Mesenchymal stem cell (in vitro differentiated cells and primary cell): ENCODE results near the gene DDX31.

Experiments used
- DNase-seq: peaks from one replicate; pipeline ENCODE4 v3.0.0-alpha.2; 2013
- H2AFZ ChIP-seq: one replicate; pipeline ENCODE4 v1.6.1; 2013; ENCODE audit warnings: low read depth, mild to moderate bottlenecking, control low read depth, inconsistent platforms, low read length, moderate library complexity
- H2AK5ac ChIP-seq: 2 replicates; pipeline ENCODE4 v1.6.1; 2013; ENCODE audit warnings: low read length, moderate library complexity, mild to moderate bottlenecking, inconsistent platforms; ENCODE audit not compliant: severe bottlenecking
- H2BK120ac ChIP-seq: one replicate; pipeline ENCODE4 v1.6.1; 2013; ENCODE audit warnings: low read depth, mild to moderate bottlenecking, inconsistent platforms, low read length, moderate library complexity
- H2BK12ac ChIP-seq, 2 experiments: one replicate each; pipeline ENCODE4 v1.6.1; 2013; ENCODE audit warnings: inconsistent platforms in 2 of 2, low read length in 2 of 2, mild to moderate bottlenecking in 2 of 2, moderate library complexity in 2 of 2, control low read depth in 1 of 2
- H2BK15ac ChIP-seq: one replicate; pipeline ENCODE4 v1.6.1; 2013; ENCODE audit warnings: mild to moderate bottlenecking, low read depth, inconsistent platforms; ENCODE audit not compliant: poor library complexity, severe bottlenecking
- H2BK5ac ChIP-seq: 2 replicates; pipeline ENCODE4 v1.6.1; 2013; ENCODE audit warnings: low read depth, mild to moderate bottlenecking, low read length, control low read depth, inconsistent platforms; ENCODE audit not compliant: poor library complexity, severe bottlenecking
- H3K14ac ChIP-seq, 2 experiments: one replicate each; pipeline ENCODE4 v1.6.1; 2013; ENCODE audit warnings: inconsistent platforms in 2 of 2, low read length in 2 of 2, control low read depth in 1 of 2, mild to moderate bottlenecking in 1 of 2, moderate library complexity in 1 of 2
- H3K18ac ChIP-seq, 2 experiments: one replicate each; pipeline ENCODE4 v1.6.1; 2013; ENCODE audit warnings: inconsistent platforms in 2 of 2, low read length in 2 of 2, control low read depth in 1 of 2, low read depth in 1 of 2, mild to moderate bottlenecking in 1 of 2
- H3K23ac ChIP-seq, 2 experiments: one replicate each; pipeline ENCODE4 v1.6.1; 2013; ENCODE audit warnings: inconsistent platforms in 2 of 2, low read length in 2 of 2, mild to moderate bottlenecking in 2 of 2, moderate library complexity in 2 of 2, control low read depth in 1 of 2
- H3K27ac ChIP-seq: 2 replicates; pipeline ENCODE4 v1.5.1; 2013; ENCODE audit warnings: mild to moderate bottlenecking, moderate library complexity, low read length, control low read depth, inconsistent platforms; ENCODE audit not compliant: poor library complexity, severe bottlenecking
- H3K27me3 ChIP-seq, 2 experiments: 2 replicates each; pipeline versions ENCODE4 v1.6.1 to v1.7.0; 2013; ENCODE audit warnings: low read length in 2 of 2, mild to moderate bottlenecking in 2 of 2, moderate library complexity in 2 of 2, control low read depth in 1 of 2, inconsistent platforms in 1 of 2; ENCODE audit not compliant: control insufficient read depth in 1 of 2, insufficient read depth in 1 of 2
- H3K36me3 ChIP-seq, 2 experiments: 2 replicates each; pipeline versions ENCODE4 v1.6.1 to v1.7.0; 2013; ENCODE audit warnings: low read length in 2 of 2, control low read depth in 1 of 2, inconsistent platforms in 1 of 2, low read depth in 1 of 2, mild to moderate bottlenecking in 1 of 2; ENCODE audit not compliant: insufficient read depth in 2 of 2, control insufficient read depth in 1 of 2
- H3K4ac ChIP-seq, 2 experiments: one replicate each; pipeline ENCODE4 v1.6.1; 2013; ENCODE audit warnings: inconsistent platforms in 2 of 2, low read length in 2 of 2, mild to moderate bottlenecking in 2 of 2, moderate library complexity in 2 of 2, control low read depth in 1 of 2, low read depth in 1 of 2
- H3K4me1 ChIP-seq: 2 replicates; pipeline ENCODE4 v1.6.1; 2013; ENCODE audit warnings: low read depth, low read length, control low read depth; ENCODE audit not compliant: control insufficient read depth, insufficient read depth
- H3K4me2 ChIP-seq: 2 replicates; pipeline ENCODE4 v1.6.1; 2013; ENCODE audit warnings: low read length, mild to moderate bottlenecking, inconsistent platforms; ENCODE audit not compliant: poor library complexity, severe bottlenecking
- H3K4me3 ChIP-seq, 2 experiments: 2 replicates each; pipeline versions ENCODE4 v1.5.1 to v1.7.0; 2013; ENCODE audit warnings: low read length in 2 of 2, mild to moderate bottlenecking in 2 of 2, control low read depth in 1 of 2, low read depth in 1 of 2; ENCODE audit not compliant: insufficient read depth in 1 of 2
- H3K79me1 ChIP-seq: replicated peaks from 2 replicates; pipeline ENCODE4 v1.6.1; 2013; ENCODE audit warnings: mild to moderate bottlenecking, control low read depth, low read length, inconsistent platforms; ENCODE audit not compliant: poor library complexity, severe bottlenecking
- H3K9ac ChIP-seq: 2 replicates; pipeline ENCODE4 v1.7.0; 2013; ENCODE audit warnings: mild to moderate bottlenecking, low read length, moderate library complexity
- H3K9me3 ChIP-seq: 2 replicates; pipeline ENCODE4 v1.7.0; 2013; ENCODE audit warnings: mild to moderate bottlenecking, low read length; ENCODE audit not compliant: control insufficient read depth
- H4K8ac ChIP-seq: one replicate; pipeline ENCODE4 v1.6.1; 2013; ENCODE audit warnings: inconsistent platforms, mild to moderate bottlenecking, low read length, moderate library complexity
- H4K91ac ChIP-seq: one replicate; pipeline ENCODE4 v1.6.1; 2013; ENCODE audit warnings: mild to moderate bottlenecking, low read length, inconsistent platforms
- WGBS: methylation state at CpG from one replicate; pipeline ENCODE4 v1.1.7; 2013; ENCODE audit warnings: mixed read lengths; 5-methylcytosine and 5-hydroxymethylcytosine counted together

DDX31 gene

GRCh38 chr9:132647355-132647754 is 22.4 kb downstream of the DDX31 start:
- no peak overlapping the region for H2AFZ ChIP-seq
- DNase-seq = peak; percentile 100
- H3K4ac ChIP-seq = no peak overlapping the region
- peaks cover 36 to 92% of the 10 kb centered on the region in 2 experiments for H3K36me3 ChIP-seq
- H3K23ac ChIP-seq = no peak overlapping the region
- peak overlapping the region; percentile 90 for H4K91ac ChIP-seq
- no peak overlapping the region for H2AK5ac ChIP-seq
- H3K79me1 ChIP-seq = peaks cover 28% of the 10 kb centered on the region
- peaks cover 9% of the 10 kb centered on the region for H3K4me1 ChIP-seq
- peak overlapping the region in 1 of 2 experiments; percentile 88 for H2BK12ac ChIP-seq
- H2BK120ac ChIP-seq = peak overlapping the region; percentile 27
- peak overlapping the region; percentile 70 for H3K27ac ChIP-seq
- no peak overlapping the region for H2BK15ac ChIP-seq
- H4K8ac ChIP-seq = no peak overlapping the region
- peak overlapping the region; percentile 69 to 84 for H3K18ac ChIP-seq
- H3K14ac ChIP-seq = no peak overlapping the region
- no peak overlapping the region for H3K4me3 ChIP-seq
- H2BK5ac ChIP-seq = no peak overlapping the region
- H3K27me3 ChIP-seq = no peaks in the 10 kb centered on the region
- H3K9ac ChIP-seq = peak overlapping the region; percentile 71
- no peaks in the 10 kb centered on the region for H3K9me3 ChIP-seq
- 0% methylated on average over 3 of the region's 4 CpGs for WGBS
- H3K4me2 ChIP-seq = no peak overlapping the region

- H3K4me3 ChIP-seq = no peak overlapping the region
- H3K79me1 ChIP-seq = peaks cover 32% of the 10 kb centered on the region
- peak overlapping the region; percentile 60 for H3K9ac ChIP-seq
- peak overlapping the region; percentile 88 to 93 for H2BK12ac ChIP-seq
- peak overlapping the region; percentile 47 for H2AK5ac ChIP-seq
- no peak overlapping the region for H2AFZ ChIP-seq
- peaks cover 9% of the 10 kb centered on the region for H3K4me1 ChIP-seq
- peak overlapping the region; percentile 22 to 52 for H3K4ac ChIP-seq
- no peak overlapping the region for H4K8ac ChIP-seq
- peak; percentile 41 for DNase-seq
- peak overlapping the region; percentile 69 to 84 for H3K18ac ChIP-seq
- H3K27ac ChIP-seq = peak overlapping the region; percentile 70
- H3K23ac ChIP-seq = no peak overlapping the region
- peaks cover 39 to 91% of the 10 kb centered on the region in 2 experiments for H3K36me3 ChIP-seq
- peak overlapping the region; percentile 29 for H2BK120ac ChIP-seq
- no peaks in the 10 kb centered on the region for H3K27me3 ChIP-seq
- no peak overlapping the region for H2BK5ac ChIP-seq
- H3K14ac ChIP-seq = no peak overlapping the region
- H3K4me2 ChIP-seq = no peak overlapping the region
- peak overlapping the region; percentile 90 for H4K91ac ChIP-seq
- no peak overlapping the region for H2BK15ac ChIP-seq
- 91% methylated on average over 7 of the region's 7 CpGs for WGBS
- H3K9me3 ChIP-seq = no peaks in the 10 kb centered on the region
These were observed 23.1 kb downstream of the DDX31 start for GRCh38 chr9:132646726-132647125.

- Histone ChIP-seq H3K27me3 (no peaks in the 10 kb centered on the region), H3K4me1 (peaks cover 9% of the 10 kb centered on the region), H2BK120ac (no peak overlapping the region), H4K8ac (no peak overlapping the region), H3K79me1 (peaks cover 33% of the 10 kb centered on the region), H3K9ac (no peak overlapping the region), H3K27ac (no peak overlapping the region), H3K4ac (no peak overlapping the region), H3K4me2 (no peak overlapping the region), H2AK5ac (no peak overlapping the region), H2BK12ac (peak overlapping the region in 1 of 2 experiments; percentile 2), H2BK15ac (no peak overlapping the region), H3K14ac (no peak overlapping the region), H3K4me3 (no peak overlapping the region), H2BK5ac (no peak overlapping the region), H2AFZ (no peak overlapping the region), H3K23ac (no peak overlapping the region), H3K36me3 (peaks cover 45 to 94% of the 10 kb centered on the region in 2 experiments), H3K9me3 (no peaks in the 10 kb centered on the region), H4K91ac (peak overlapping the region; percentile 9), H3K18ac (no peak overlapping the region)
- WGBS = 97% methylated on average over 13 of the region's 15 CpGs
- DNase-seq = no peak
These were observed 24.1 kb downstream of the DDX31 start for GRCh38 chr9:132645711-132646110.

GRCh38 chr9:132645306-132645705 is 24.5 kb downstream of the DDX31 start:
- no peak overlapping the region for H2AK5ac ChIP-seq
- no peaks in the 10 kb centered on the region for H3K27me3 ChIP-seq
- H3K4me2 ChIP-seq = no peak overlapping the region
- peaks cover 9% of the 10 kb centered on the region for H3K4me1 ChIP-seq
- no peaks in the 10 kb centered on the region for H3K9me3 ChIP-seq
- peaks cover 49 to 94% of the 10 kb centered on the region in 2 experiments for H3K36me3 ChIP-seq
- no peak overlapping the region for H2BK120ac ChIP-seq
- H3K79me1 ChIP-seq = peaks cover 29% of the 10 kb centered on the region
- peak overlapping the region; percentile 33 for H2BK15ac ChIP-seq
- no peak overlapping the region for H2AFZ ChIP-seq
- H3K9ac ChIP-seq = no peak overlapping the region
- WGBS = 99% methylated on average over 8 of the region's 8 CpGs
- H4K91ac ChIP-seq = peak overlapping the region; percentile 9
- DNase-seq = no peak
- no peak overlapping the region for H3K18ac ChIP-seq
- no peak overlapping the region for H2BK5ac ChIP-seq
- no peak overlapping the region for H4K8ac ChIP-seq
- no peak overlapping the region for H3K23ac ChIP-seq
- peak overlapping the region in 1 of 2 experiments; percentile 2 for H2BK12ac ChIP-seq
- H3K27ac ChIP-seq = no peak overlapping the region
- H3K14ac ChIP-seq = no peak overlapping the region
- no peak overlapping the region for H3K4ac ChIP-seq
- no peak overlapping the region for H3K4me3 ChIP-seq
